ENCODE results near the gene IRF4. TPM values are rescaled to one million over a fixed set of nuclear protein-coding genes. Genes with fewer than 3 reads are reported as not detected.

IRF4 gene
- total RNA-seq, 1 donor from 2014 or later = not detected

DNA sequence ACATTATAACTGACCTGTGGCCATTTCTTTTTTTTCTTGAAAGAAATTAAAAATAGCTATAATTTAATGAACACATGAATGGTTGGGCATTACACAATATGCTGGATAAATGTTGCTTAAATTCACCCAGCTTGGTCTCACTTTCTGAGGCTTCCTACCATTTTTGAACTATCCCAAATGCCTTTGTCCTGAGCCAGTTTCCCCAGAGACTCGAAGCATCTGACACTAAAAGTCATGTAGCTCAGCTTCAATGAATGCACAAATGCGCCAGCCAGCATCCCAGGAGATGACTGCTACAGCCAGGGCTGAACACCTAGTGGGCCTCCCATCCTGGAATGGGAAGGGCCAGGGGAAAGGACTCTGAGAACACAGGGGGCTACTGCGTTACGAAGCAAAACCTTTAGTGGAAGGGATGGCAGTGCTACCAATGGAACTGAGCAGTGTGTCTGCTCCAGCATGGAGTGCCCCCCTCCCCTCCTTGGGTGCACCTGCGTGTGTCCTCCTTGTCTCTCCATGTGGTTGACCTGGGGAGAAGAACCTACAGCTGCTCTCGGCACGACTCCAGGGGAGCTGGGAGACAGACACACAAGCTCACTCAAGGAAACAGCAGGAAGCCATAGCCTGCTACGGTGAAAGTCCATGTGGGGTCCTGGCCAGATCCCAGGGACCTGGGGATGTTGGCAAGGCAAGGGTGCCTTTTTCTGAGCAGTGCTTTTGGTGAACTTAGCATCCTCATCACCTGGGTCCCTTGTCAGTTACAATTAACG is 60.9 kb downstream of the IRF4 start:
- TF ChIP-seq, protein P1, sequence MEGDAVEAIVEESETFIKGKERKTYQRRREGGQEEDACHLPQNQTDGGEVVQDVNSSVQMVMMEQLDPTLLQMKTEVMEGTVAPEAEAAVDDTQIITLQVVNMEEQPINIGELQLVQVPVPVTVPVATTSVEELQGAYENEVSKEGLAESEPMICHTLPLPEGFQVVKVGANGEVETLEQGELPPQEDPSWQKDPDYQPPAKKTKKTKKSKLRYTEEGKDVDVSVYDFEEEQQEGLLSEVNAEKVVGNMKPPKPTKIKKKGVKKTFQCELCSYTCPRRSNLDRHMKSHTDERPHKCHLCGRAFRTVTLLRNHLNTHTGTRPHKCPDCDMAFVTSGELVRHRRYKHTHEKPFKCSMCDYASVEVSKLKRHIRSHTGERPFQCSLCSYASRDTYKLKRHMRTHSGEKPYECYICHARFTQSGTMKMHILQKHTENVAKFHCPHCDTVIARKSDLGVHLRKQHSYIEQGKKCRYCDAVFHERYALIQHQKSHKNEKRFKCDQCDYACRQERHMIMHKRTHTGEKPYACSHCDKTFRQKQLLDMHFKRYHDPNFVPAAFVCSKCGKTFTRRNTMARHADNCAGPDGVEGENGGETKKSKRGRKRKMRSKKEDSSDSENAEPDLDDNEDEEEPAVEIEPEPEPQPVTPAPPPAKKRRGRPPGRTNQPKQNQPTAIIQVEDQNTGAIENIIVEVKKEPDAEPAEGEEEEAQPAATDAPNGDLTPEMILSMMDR (IDR thresholded peaks at IDR 0.05; ENCODE audit: unreplicated experiment) = no peak
- peaks cover 12% of the 10 kb centered on the region for H3K9me3 Mint-ChIP-seq
- no peak for DNase-seq (ENCODE audit: low spot score in 2 of 2, unreplicated experiment in 2 of 2)
- peaks cover 14% of the 10 kb centered on the region for H3K27me3 Mint-ChIP-seq (ENCODE audit: low read depth)
- H3K4me3 Mint-ChIP-seq = no peak overlapping the region
- no peaks in the 10 kb centered on the region for H3K4me1 Mint-ChIP-seq
- no peak overlapping the region for H3K27ac Mint-ChIP-seq
- H3K36me3 Mint-ChIP-seq = no peaks in the 10 kb centered on the region

DNA sequence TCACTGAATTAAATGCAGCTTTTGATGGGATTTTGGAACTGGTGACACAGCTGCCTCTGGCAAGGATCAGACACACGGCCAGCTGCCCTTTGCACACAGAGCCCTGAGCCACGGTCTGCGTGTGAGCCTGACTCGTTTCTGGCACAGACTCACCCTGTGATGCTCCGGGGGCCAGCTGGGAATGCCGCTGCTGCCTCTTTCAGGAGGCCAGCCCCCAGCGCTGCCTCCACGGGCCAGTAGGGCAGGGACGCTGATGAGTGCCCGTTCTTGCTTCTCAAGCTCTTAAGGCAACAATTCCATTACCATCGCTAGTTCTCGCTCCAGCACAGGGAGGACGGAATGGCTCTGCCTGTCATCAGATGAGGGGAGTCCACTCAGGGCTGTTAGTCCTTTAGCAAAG is 61.6 kb downstream of the IRF4 start:
- H3K4me3 Mint-ChIP-seq = no peak overlapping the region
- H3K4me1 Mint-ChIP-seq = no peaks in the 10 kb centered on the region
- peaks cover 14% of the 10 kb centered on the region for H3K9me3 Mint-ChIP-seq
- H3K27me3 Mint-ChIP-seq (ENCODE audit: low read depth) = peaks cover 14% of the 10 kb centered on the region
- no peak overlapping the region for H3K27ac Mint-ChIP-seq
- TF ChIP-seq, protein P1 (IDR thresholded peaks at IDR 0.05; ENCODE audit: unreplicated experiment) = no peak
- DNase-seq (ENCODE audit: low spot score in 2 of 2, unreplicated experiment in 2 of 2) = no peak
- H3K36me3 Mint-ChIP-seq = no peaks in the 10 kb centered on the region

DNA sequence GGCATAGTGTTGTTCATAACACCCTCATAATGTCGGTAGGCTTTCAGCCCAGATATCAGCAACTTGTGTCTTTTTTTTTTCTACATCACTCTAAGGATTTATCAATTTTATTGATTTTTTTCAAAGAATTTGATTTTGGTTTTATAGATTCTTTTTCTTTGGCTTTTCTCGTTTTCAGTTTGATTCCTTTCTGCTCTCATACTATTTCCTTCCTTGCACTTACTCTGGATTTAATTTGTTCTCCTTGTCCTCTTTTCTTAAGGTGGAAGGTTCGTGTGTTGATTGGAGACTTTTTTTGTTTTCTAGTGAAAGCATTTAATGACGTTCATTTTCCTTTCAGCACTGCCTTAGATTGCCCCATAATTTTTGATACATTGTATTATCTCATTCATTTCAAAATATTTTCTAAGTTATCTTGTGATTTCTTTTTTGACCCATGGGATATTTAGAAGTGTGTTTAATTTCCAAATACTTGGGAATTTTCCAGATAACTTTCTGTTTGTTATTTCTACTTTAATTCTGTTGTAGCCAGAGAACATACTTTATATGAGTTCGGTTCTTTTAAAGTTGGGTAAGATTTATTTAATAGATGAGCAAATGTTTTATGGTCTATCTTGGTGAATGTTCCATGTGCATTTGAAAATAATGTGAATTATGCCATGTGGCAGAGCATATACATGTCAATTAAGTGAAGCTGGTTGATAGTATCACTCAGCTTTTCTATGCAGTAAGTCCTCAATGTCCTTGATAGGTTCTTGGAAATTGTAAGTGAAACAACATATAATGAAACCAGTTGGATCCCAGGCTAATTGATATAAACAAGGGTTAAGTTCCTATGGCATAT is 62.8 kb downstream of the IRF4 start:
- peaks cover 14% of the 10 kb centered on the region for H3K9me3 Mint-ChIP-seq
- H3K27ac Mint-ChIP-seq = no peak overlapping the region
- no peak for DNase-seq (ENCODE audit: low spot score in 2 of 2, unreplicated experiment in 2 of 2)
- H3K4me1 Mint-ChIP-seq = no peaks in the 10 kb centered on the region
- peaks cover 12% of the 10 kb centered on the region for H3K27me3 Mint-ChIP-seq (ENCODE audit: low read depth)
- TF ChIP-seq, protein P1 (IDR thresholded peaks at IDR 0.05; ENCODE audit: unreplicated experiment) = no peak
- H3K36me3 Mint-ChIP-seq = no peaks in the 10 kb centered on the region
- H3K4me3 Mint-ChIP-seq = no peak overlapping the region

DNA sequence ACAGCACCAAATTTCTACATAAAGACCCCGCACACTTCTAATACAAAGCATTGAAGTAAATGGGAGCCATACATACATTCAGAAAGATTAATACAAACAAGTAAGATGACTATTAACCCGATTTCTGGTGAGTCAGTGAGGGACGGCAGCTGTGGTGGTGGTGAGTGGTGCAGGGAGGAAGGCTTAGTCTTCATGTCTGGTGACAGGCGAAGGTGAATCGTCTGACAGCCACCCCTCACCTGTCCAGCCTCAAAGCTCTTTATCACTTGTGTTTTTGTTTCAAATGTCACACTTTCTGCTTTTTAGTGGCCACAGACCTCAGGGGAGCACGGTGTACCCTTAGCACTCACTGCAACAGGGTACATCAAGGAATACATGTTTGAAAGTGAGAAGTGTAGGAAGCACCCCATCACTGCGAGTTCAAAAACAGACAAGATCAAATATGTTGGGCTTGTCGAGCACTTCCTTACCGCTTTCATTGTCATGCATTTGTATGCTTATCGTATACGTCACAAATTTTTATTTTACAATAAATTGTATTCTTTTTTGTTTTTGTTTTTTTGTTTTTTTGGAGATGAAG is 63.5 kb downstream of the IRF4 start:
- H3K27ac Mint-ChIP-seq = no peak overlapping the region
- H3K9me3 Mint-ChIP-seq = peaks cover 13% of the 10 kb centered on the region

DNA sequence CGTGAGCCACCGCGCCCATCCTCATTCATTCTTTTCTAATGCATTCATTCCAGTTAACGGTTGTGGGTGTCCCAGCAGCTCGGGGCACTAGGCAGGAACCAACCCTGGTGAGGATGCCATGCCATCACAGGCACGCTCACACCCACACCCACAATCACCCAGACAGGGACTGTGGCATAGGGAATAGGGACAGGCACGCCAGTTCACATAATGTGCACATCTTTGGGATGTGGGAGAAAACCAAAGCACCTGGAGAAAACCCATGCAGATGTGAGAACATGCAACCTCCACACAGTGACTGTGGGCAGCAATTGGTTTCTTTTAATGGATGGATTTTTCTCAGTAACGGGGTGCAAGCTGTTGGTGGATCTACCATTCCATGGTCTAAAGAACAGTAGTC is 64.3 kb downstream of the IRF4 start:
- H3K4me1 Mint-ChIP-seq = no peaks in the 10 kb centered on the region

More for the DNA sequence above, 63.5 kb downstream of the IRF4 start:
- TF ChIP-seq, protein P1 (IDR thresholded peaks at IDR 0.05; ENCODE audit: unreplicated experiment) = no peak
- no peaks in the 10 kb centered on the region for H3K36me3 Mint-ChIP-seq
- no peak for DNase-seq (ENCODE audit: low spot score in 2 of 2, unreplicated experiment in 2 of 2)
- peaks cover 14% of the 10 kb centered on the region for H3K27me3 Mint-ChIP-seq (ENCODE audit: low read depth)
- H3K4me1 Mint-ChIP-seq = no peaks in the 10 kb centered on the region
- no peak overlapping the region for H3K4me3 Mint-ChIP-seq

More for the DNA sequence above, 64.3 kb downstream of the IRF4 start:
- peaks cover 6% of the 10 kb centered on the region for H3K9me3 Mint-ChIP-seq
- DNase-seq (ENCODE audit: low spot score in 2 of 2, unreplicated experiment in 2 of 2) = no peak
- no peak overlapping the region for H3K4me3 Mint-ChIP-seq
- no peaks in the 10 kb centered on the region for H3K36me3 Mint-ChIP-seq
- peaks cover 14% of the 10 kb centered on the region for H3K27me3 Mint-ChIP-seq (ENCODE audit: low read depth)
- TF ChIP-seq, protein P1 (IDR thresholded peaks at IDR 0.05; ENCODE audit: unreplicated experiment) = no peak
- no peak overlapping the region for H3K27ac Mint-ChIP-seq

All from mesothelial cell of epicardium (in vitro differentiated cells).